A549 (cell line): ENCODE results near the gene ADAMTS4. TPM values are rescaled to one million over a fixed set of nuclear protein-coding genes. Genes with fewer than 3 reads are reported as not detected.

Experiments
- ATAC-seq, 2 experiments: fragments of 200-7000 bp in 1 of 2; fragments of >200 bp in 1 of 2; cut with Nextera tagmentation in 1 of 2; cut with Tn5 transposase in 1 of 2; 3 replicates each; pipeline versions ENCODE4 v1.8.0 to v1.9.1; 2018 to 2020; ENCODE audit warnings: mild to moderate bottlenecking in 1 of 2, moderate library complexity in 1 of 2
- CTCF ChIA-PET: fragments of 300-600 bp; sonication (Branson Sonifier 250); formaldehyde crosslinking; extraction: SDS; loops from one replicate; lab custom pipeline; 2021; ENCODE audit warnings: antibody characterized with exemption, inconsistent platforms; lab: Yijun Ruan, JAX
- POLR2A ChIA-PET: fragments of 350-600 bp; formaldehyde crosslinking; extraction: SDS; loops from one replicate; lab custom pipeline; 2021; ENCODE audit warnings: antibody characterized with exemption, inconsistent platforms; lab: Yijun Ruan, JAX
- DNase-seq, 2 experiments: peaks; one replicate each; pipeline versions ENCODE4 v3.0.0 to v3.0.0-alpha.2; 2011 to 2016; ENCODE audit warnings: low read depth in 1 of 2, low spot score in 1 of 2
- FAIRE-seq: peaks from 2 replicates; lab custom pipeline; 2011; peaks lifted over from hg19 to GRCh38; lab: Jason Lieb, UNC
- H3K27ac ChIP-seq, 2 experiments: fragments of >200 bp; sonication (Bioruptor Twin); formaldehyde crosslinking; 3 replicates each; pipeline ENCODE4 v1.5.1; 2016 to 2017
- H3K4me1 ChIP-seq: fragments of >200 bp; sonication (Bioruptor Twin); formaldehyde crosslinking; 3 replicates; pipeline ENCODE4 v1.6.1; 2016
- H3K4me2 ChIP-seq: fragments of >200 bp; sonication (Bioruptor Twin); formaldehyde crosslinking; 3 replicates; pipeline ENCODE4 v1.6.1; 2016
- H3K4me3 ChIP-seq: fragments of >200 bp; sonication (Bioruptor Twin); formaldehyde crosslinking; 3 replicates; pipeline ENCODE4 v1.5.1; 2016
- H3K9me3 ChIP-seq: fragments of >200 bp; sonication (Bioruptor Twin); formaldehyde crosslinking; 3 replicates; pipeline ENCODE4 v1.6.1; 2016
- BCL3 ChIP-seq: fragments of >200 bp; sonication (Bioruptor Twin); formaldehyde crosslinking; IDR thresholded peaks from 3 replicates; pipeline ENCODE4 v1.6.1; 2016
- CBX8 ChIP-seq: fragments of 200-600 bp; sonication (generic); IDR thresholded peaks from 2 replicates; pipeline ENCODE4 v1.6.1; 2016
- EHF ChIP-seq: fragments of 250-450 bp; sonication (Bioruptor Pico); IDR thresholded peaks from 2 replicates; pipeline ENCODE4 v1.5.0; 2020; ENCODE audit warnings: mild to moderate bottlenecking
- EP300 ChIP-seq, 2 experiments: fragments of >200 bp; sonication (Bioruptor Twin); formaldehyde crosslinking; IDR thresholded peaks; 2 replicates in 1 of 2; 3 replicates in 1 of 2; pipeline ENCODE4 v1.6.1; 2016 to 2017
- GATA3 ChIP-seq: IDR thresholded peaks from 2 replicates; pipeline ENCODE4 v1.6.1; 2012; ENCODE audit warnings: borderline replicate concordance
- HOXA7 ChIP-seq: fragments of 250-450 bp; sonication (Bioruptor Pico); IDR thresholded peaks from 2 replicates; pipeline ENCODE4 v1.5.0; 2020; ENCODE audit warnings: mild to moderate bottlenecking, moderate library complexity
- MYC ChIP-seq: IDR thresholded peaks from 2 replicates; pipeline ENCODE4 v1.6.1; 2012; ENCODE audit warnings: mild to moderate bottlenecking, inconsistent platforms, low read length, improper control_type of control experiment, borderline replicate concordance
- NFE2L2 ChIP-seq: fragments of 150-350 bp; conservative IDR thresholded peaks from 2 replicates; pipeline ENCODE4 v1.6.1; 2014; ENCODE audit warnings: low read length
- NPAS2 ChIP-seq: fragments of 250-450 bp; sonication (Bioruptor Pico); IDR thresholded peaks from 2 replicates; pipeline ENCODE4 v1.8.0; 2022; ENCODE audit warnings: mild to moderate bottlenecking, moderate library complexity, borderline replicate concordance
- NR3C1 ChIP-seq: fragments of >200 bp; sonication (Bioruptor Twin); formaldehyde crosslinking; IDR thresholded peaks from 3 replicates; pipeline ENCODE4 v1.6.1; 2017
- RAD21 ChIP-seq, 2 experiments: fragments of >200 bp in 1 of 2; sonication (Bioruptor Twin) in 1 of 2; formaldehyde crosslinking in 1 of 2; IDR thresholded peaks in 1 of 2; conservative IDR thresholded peaks in 1 of 2; 2 replicates in 1 of 2; 3 replicates in 1 of 2; pipeline ENCODE4 v1.6.1; 2012 to 2018; ENCODE audit warnings: inconsistent platforms in 1 of 2
- RCOR1 ChIP-seq: fragments of 150-350 bp; IDR thresholded peaks from 2 replicates; pipeline ENCODE4 v1.6.1; 2014; ENCODE audit warnings: antibody characterized with exemption, low read length, low read depth
- RFX5 ChIP-seq: fragments of 450-650 bp; IDR thresholded peaks from 2 replicates; pipeline ENCODE4 v1.7.1; 2014; ENCODE audit warnings: antibody characterized with exemption, mild to moderate bottlenecking, moderate library complexity
- TP53 ChIP-seq: fragments of 250-450 bp; sonication (Bioruptor Pico); IDR thresholded peaks from 2 replicates; pipeline ENCODE4 v1.5.0; 2021; ENCODE audit warnings: mild to moderate bottlenecking, moderate library complexity
- ZC3H11A ChIP-seq: fragments of 450-650 bp; IDR thresholded peaks from 2 replicates; pipeline ENCODE4 v1.6.1; 2014; ENCODE audit warnings: antibody characterized with exemption, mild to moderate bottlenecking
- ZFP36 ChIP-seq: fragments of 450-650 bp; IDR thresholded peaks from 2 replicates; pipeline ENCODE4 v1.6.1; 2014; ENCODE audit warnings: borderline replicate concordance; ENCODE audit not compliant: partially characterized antibody
- WGBS: methylation state at CpG from one replicate; pipeline ENCODE4 v1.1.6; 2017; ENCODE audit errors: missing lambda C conversion rate; 5-methylcytosine and 5-hydroxymethylcytosine counted together
- polyA plus RNA-seq, 4 experiments: library from polyadenylated mRNA; depleted of rRNA in 3 of 4; stranded (reverse); fragments of >200 nt; fragmentation: RNase III in 1 of 4; extraction: RNeasy Plus Mini Kit Qiagen cat#74134 plus additional on column Dnase treatment in 1 of 4; gene quantifications; 2 replicates in 3 of 4; 3 replicates in 1 of 4; pipeline ENCODE4 v1.2.3, GENCODE V29; 2011 to 2017
- TF ChIP-seq, protein P1 (sequence below): fragments of >200 bp; sonication (Bioruptor Twin); formaldehyde crosslinking; IDR thresholded peaks from 2 replicates; pipeline ENCODE4 v1.6.1; 2016

The ADAMTS4 gene
- polyA plus RNA-seq, 2 of the 4 experiments (the other 2 are of a cell fraction), result not detected

GRCh38 chr1:161197560-161198193, 1.2 kb downstream of the ADAMTS4 start:
- 82% methylated on average over 11 of the region's 11 CpGs for WGBS
- TF ChIP-seq ZC3H11A (no peak), GATA3 (no peak), RFX5 (no peak), NPAS2 (no peak), TP53 (CRISPR knock-in tag) (no peak)
- TF ChIP-seq, protein P1, sequence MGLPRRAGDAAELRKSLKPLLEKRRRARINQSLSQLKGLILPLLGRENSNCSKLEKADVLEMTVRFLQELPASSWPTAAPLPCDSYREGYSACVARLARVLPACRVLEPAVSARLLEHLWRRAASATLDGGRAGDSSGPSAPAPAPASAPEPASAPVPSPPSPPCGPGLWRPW, result no peak
- TF ChIP-seq, all 56 proteins: peak for 0
- DNase-seq (no peak), FAIRE-seq (no peak), ATAC-seq (no peak)
- CTCF ChIA-PET, result interaction anchor here (1.0 to 18.8 kb wide), 5 partner anchors 9 to 186 kb away, joined by 4 to 200 read pairs (median 7); partner anchors contain the start of genes PPOX and TOMM40L
- Histone ChIP-seq H3K4me2 (no peak overlapping the region), H3K9me3 (no peaks in the 10 kb centered on the region), H3K4me1 (peaks cover 21% of the 10 kb centered on the region), H3K4me3 (no peak overlapping the region), H3K27ac (no peak overlapping the region)
- POLR2A ChIA-PET, result no interaction called here

GRCh38 chr1:161196521-161197451, 2.1 kb downstream of the ADAMTS4 start:
- ATAC-seq (no peak), FAIRE-seq (no peak), DNase-seq (no peak)
- TF ChIP-seq TP53 (CRISPR knock-in tag), result no peak
- TF ChIP-seq NR3C1, result no peak
- TF ChIP-seq EHF (CRISPR knock-in tag), result no peak
- no peak for TF ChIP-seq EP300 (IDR thresholded peaks at IDR 0.05)
- H3K27ac ChIP-seq, result no peak overlapping the region
- H3K4me3 ChIP-seq, result no peak overlapping the region
- no peak overlapping the region for H3K4me2 ChIP-seq
- WGBS, result 84% methylated on average over 27 of the region's 27 CpGs
- no peaks in the 10 kb centered on the region for H3K9me3 ChIP-seq
- peaks cover 21% of the 10 kb centered on the region for H3K4me1 ChIP-seq
- ChIA-PET POLR2A (no interaction called here), CTCF (interaction anchor here (0.9 to 18.8 kb wide), 5 partner anchors 10 to 187 kb away, joined by 3 to 200 read pairs (median 7); partner anchors contain the start of genes PPOX and TOMM40L)

DNA sequence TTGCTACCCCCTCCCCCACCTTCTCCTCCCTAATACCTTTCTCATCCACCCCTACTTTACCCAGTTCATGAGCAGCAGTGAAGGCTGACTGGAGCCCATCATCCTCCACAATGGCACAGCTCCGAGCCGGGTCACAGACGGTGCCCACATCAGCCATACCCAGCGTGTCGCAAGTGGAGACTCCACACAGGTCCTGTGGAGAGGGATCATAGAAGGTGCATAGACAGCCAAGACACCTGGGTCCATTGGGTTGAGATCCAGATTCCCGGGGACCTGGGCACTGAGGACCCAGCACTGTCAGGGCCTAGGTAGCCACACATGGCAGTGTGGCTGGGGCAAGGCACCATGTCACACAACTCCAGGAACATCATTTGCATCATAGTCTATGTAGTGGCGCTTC, 2.7 kb downstream of the ADAMTS4 start:
- Histone ChIP-seq H3K27ac (no peak overlapping the region), H3K4me2 (no peak overlapping the region), H3K9me3 (no peaks in the 10 kb centered on the region), H3K4me1 (peaks cover 15% of the 10 kb centered on the region), H3K4me3 (no peak overlapping the region)
- CTCF ChIA-PET, result interaction anchor here (0.9 to 18.8 kb wide), 3 partner anchors 20 to 187 kb away, joined by 3 to 200 read pairs (median 7); partner anchors contain the start of gene PPOX
- DNase-seq (no peak), ATAC-seq (no peak), FAIRE-seq (no peak)
- POLR2A ChIA-PET, result no interaction called here
- WGBS, result 82% methylated on average over 6 of the region's 7 CpGs
- no peak for TF ChIP-seq ZC3H11A
- TF ChIP-seq RCOR1, result no peak
- no peak for TF ChIP-seq TP53 (CRISPR knock-in tag)
- TF ChIP-seq RAD21 (conservative IDR thresholded peaks at IDR 0.05 in 1 of 2, IDR thresholded peaks at IDR 0.05 in 1 of 2), result no peak
- no peak for TF ChIP-seq NFE2L2
- TF ChIP-seq MYC, result no peak
- TF ChIP-seq BCL3, result no peak
- TF ChIP-seq CBX8, result no peak
- TF ChIP-seq HOXA7 (CRISPR knock-in tag), result no peak
- no peak for TF ChIP-seq ZFP36
